H4 (cell line): ENCODE results near the gene FN1. TPM values are rescaled to one million over a fixed set of nuclear protein-coding genes. Genes with fewer than 3 reads are reported as not detected.

Source experiments
- DNase-seq: peaks from one replicate; pipeline ENCODE4 v3.0.0-alpha.2; 2015; ENCODE audit warnings: low spot score
- total RNA-seq: library from RNA; depleted of rRNA; stranded (reverse); fragments of >200 nt; shearing (Covaris generic); gene quantifications from 2 replicates; pipeline ENCODE4 v1.2.3, GENCODE V29; 2014

Gene FN1
- total RNA-seq, 1 experiment from 2014 or later = 270 TPM

DNA sequence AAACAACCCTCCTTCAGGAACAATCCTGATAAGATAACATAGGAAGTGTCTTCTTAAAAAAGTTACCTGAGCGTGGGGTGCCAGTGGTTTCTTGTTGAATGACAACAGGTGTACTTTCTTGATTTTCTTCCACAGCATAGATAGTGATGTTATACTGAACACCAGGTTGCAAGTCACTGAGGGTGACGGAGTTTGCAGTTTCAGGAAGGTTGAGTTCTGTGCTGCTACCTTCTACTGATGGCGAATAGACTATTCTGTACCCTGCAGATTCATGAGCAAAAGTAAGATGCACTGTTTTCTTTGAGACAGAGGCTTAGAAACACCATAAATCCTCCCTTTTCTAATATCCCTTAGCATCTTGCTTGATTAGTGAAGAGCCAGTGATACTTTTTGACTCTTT is 28.8 kb downstream of the FN1 start:
- DNase-seq = no peak

DNA sequence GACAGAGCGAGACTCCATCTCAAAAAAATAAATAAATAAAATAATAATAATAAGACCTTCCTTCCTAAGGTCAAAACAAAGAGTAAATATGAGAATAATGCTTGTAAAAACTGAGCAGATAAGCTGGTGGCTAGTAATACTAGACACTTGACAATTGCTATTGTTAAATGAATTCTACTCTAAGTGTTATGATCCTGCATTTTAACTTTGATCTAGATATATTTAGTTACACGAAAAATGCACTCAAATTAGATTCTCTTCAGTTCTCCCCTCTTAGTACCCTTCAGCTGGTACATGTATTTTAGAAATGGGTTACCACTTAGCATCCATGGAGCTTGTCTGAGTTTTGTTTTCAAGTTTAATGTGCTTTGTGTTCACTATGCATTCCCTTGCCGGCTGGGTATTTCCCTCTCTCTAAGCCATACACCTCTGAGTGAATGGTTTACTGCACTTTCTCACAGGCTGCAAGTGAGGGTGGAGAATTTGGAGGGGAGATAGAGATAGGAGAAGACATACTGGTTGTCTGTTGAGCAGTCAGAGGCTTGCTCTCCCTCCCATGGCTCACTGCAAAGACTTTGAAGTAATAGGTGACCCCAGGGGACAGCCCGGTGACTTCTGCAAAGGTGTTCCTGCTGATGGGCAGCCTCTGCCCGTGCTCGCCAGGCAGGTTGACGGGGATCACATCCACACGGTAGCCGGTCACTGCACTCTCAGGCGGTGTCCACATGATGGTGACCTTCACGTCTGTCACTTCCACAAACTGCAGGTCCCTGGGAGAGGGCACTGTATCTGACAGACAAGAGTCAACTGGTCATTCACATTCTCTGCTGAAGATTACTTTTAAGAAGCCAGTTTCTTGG is 29.9 kb downstream of the FN1 start:
- DNase-seq = no peak

DNA sequence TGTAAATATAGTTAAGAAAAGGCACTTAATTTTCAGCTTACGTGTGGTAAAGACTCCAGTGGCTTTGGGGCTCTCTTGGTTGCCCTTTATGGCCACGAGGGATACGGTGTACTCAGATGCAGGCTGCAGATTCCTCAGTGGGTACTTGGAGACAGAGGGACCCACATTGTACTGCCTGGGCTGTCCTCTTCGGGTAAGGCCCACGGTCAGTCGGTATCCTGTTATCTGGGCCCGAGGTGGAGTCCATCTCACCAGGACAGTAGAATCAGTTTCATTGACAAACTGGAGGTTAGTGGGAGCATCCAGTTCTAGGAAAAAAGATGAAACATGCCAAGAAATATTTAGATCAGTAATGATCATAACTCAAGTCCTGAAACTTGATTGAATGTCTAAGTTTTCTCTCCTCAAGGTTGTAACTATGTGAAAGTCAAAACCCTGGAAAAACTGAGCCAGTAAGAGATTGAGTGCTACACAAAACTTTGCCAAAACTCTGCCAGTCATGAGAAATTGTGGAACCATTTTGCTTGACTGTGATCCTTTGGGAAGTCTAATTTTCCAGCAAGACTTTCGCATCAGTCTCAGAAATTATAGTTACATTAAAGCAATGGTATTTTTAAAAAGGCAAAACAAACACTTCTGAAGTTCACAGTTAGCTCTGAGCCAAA is 31.4 kb downstream of the FN1 start:
- DNase-seq = no peak

- DNase-seq = no peak
Observed at GRCh38 chr2:215403441-215404347, 32.2 kb downstream of the FN1 start.

DNA sequence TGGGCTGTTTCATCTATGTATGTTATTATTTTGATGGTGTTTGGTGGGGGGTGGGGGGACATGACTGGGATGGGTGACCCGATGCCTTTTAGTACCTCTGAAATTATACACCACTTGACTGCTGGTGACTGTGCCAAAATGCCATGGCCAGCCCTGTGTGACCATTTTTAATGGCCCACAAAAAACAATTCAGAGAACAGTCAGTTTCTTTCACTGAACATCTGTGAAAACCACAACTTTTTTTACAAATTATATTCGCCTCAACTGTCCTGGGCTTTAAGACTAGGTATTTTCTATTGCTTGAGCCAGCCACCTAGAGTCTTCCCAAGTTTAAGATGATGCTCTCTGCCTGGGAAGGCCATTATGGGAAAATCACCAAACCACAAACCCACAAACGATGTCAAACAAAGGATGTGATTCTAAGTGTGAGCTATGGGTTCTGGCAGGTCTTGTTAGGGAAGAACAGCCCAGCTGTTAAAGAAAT is 33.9 kb downstream of the FN1 start:
- DNase-seq = peak; percentile 91

- DNase-seq = no peak
Observed at GRCh38 chr2:215399067-215399716, 36.7 kb downstream of the FN1 start.

- DNase-seq = peak; percentile 12
Observed at GRCh38 chr2:215397632-215398341, 38.1 kb downstream of the FN1 start.

- DNase-seq = peak; percentile 51
Observed at GRCh38 chr2:215396595-215397313, 39.1 kb downstream of the FN1 start.

DNA sequence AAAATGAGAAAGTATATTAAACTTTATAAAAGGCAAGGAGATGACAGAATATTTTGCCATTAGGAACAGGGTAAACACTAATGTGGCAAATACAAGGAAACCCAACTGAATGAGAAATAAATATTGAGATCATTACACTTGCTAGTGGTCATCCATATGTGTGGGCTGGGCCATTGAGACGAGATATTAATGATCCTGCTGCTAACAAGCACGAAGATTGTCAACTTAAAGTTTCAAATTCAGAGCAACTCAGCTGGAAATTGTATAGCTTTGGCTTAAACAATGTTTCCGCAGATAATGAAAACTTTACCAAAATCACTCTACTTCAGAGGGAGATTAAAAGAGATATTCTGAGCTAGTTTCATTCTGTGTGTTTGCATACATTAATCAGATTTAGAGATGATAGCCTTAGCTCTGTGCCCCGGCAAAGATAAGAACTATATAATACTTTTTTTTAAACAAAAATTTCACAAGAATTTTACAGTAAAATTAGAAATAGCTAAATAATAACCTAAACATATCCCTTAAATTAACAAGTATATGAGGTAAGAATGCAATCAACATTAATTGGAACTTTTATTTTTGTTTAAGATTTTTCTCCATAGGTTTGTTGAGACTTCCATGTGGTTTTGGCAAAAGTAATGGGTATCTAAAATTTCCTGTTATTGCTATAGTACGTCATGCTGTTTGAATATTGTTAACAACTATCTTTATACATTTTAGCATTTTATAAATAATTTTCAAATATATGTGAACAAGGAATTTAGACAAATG is 40.0 kb downstream of the FN1 start:
- no peak for DNase-seq

- no peak for DNase-seq
Observed at GRCh38 chr2:215394102-215394805, 41.6 kb downstream of the FN1 start.

DNA sequence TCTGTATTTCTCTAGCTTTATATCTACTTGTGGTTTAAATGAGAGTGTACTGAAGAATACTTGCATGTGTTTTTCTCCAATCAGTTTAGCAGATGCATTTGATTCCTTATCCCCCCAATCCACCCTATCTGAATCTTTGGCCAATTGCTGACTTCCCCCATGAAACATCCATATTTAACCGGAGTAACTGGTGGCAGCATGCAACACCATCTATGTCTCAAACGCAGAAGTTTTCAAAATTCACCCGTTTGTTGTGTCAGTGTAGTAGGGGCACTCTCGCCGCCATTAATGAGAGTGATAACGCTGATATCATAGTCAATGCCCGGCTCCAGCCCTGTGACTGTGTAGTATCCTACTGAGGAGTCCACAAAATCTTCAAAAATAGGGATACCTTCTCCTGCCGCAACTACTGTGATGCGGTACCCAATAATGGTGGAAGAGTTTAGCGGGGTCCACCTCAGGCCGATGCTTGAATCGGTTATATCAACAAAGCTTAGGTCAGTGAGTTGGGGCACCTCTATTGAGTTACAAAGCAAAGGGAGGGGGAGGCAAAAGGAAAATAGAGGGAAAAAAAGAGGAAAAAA is 43.1 kb downstream of the FN1 start:
- DNase-seq = no peak

- no peak for DNase-seq
Observed at GRCh38 chr2:215392164-215392563, 43.7 kb downstream of the FN1 start.

- DNase-seq = no peak
Observed at GRCh38 chr2:215391531-215391930, 44.3 kb downstream of the FN1 start.

- no peak for DNase-seq
Observed at GRCh38 chr2:215390550-215390913, 45.3 kb downstream of the FN1 start.

GRCh38 chr2:215388002-215388728 is 47.7 kb downstream of the FN1 start:
- DNase-seq = no peak

GRCh38 chr2:215386566-215386965 is 49.3 kb downstream of the FN1 start:
- no peak for DNase-seq

DNA sequence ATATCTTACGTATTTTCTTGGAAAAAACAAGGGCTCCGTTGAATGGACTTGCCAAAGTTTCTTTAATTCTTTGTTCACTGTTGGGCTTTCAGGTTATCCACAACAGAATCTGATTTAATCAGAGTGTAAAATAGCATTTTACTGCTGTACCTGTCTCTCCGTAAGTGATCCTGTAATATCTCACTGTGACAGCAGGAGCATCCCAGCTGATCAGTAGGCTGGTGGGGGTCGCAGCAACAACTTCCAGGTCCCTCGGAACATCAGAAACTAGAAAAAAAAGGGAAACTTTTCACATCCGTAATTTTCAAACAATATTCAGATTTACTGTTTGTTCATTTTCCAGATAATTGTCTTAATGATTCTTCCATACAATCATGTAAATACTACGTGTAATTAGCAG is 51.2 kb downstream of the FN1 start:
- no peak for DNase-seq
